ENCODE results near the gene SGMS2.
"Not testable (repeated sequence)": the region's sequence is repeated elsewhere in the genome, so short reads cannot be mapped to it uniquely, and the experiment has no call there.

Gene SGMS2

GRCh38 chr4:107906458-107907100 is 81.8 kb downstream of the SGMS2 start:
- no peak for DNase-seq (ENCODE audit: low read depth in 1 of 2, low spot score in 1 of 2)

- DNase-seq (ENCODE audit: low read depth in 1 of 2, low spot score in 1 of 2), result no peak
Measured at GRCh38 chr4:107908377-107908776, 83.6 kb downstream of the SGMS2 start.

- peak in 1 of 2 donors; percentile 55 for DNase-seq (ENCODE audit: low read depth in 1 of 2, low spot score in 1 of 2)
Measured at GRCh38 chr4:107913283-107913899, 88.7 kb downstream of the SGMS2 start.

GRCh38 chr4:107915220-107915619 is 90.5 kb downstream of the SGMS2 start:
- no peak for DNase-seq (ENCODE audit: low read depth in 1 of 2, low spot score in 1 of 2)

GRCh38 chr4:107916623-107917022 is 91.9 kb downstream of the SGMS2 start:
- DNase-seq (ENCODE audit: low read depth in 1 of 2, low spot score in 1 of 2), result no peak

GRCh38 chr4:107917500-107917899 is 92.8 kb downstream of the SGMS2 start:
- no peak for DNase-seq (ENCODE audit: low read depth in 1 of 2, low spot score in 1 of 2)

GRCh38 chr4:107922486-107923473 is 98.0 kb downstream of the SGMS2 start:
- no peak for DNase-seq (ENCODE audit: low read depth in 1 of 2, low spot score in 1 of 2)

GRCh38 chr4:107925713-107926112 is 101.0 kb downstream of the SGMS2 start:
- DNase-seq (ENCODE audit: low read depth in 1 of 2, low spot score in 1 of 2), result not testable (repeated sequence)

- DNase-seq (ENCODE audit: low read depth in 1 of 2, low spot score in 1 of 2), result not testable (repeated sequence)
Measured at GRCh38 chr4:107926875-107927274, 102.1 kb downstream of the SGMS2 start.

- peak; percentile 44 to 62 for DNase-seq (ENCODE audit: low read depth in 1 of 2, low spot score in 1 of 2)
Measured at GRCh38 chr4:107930821-107931774, 106.4 kb downstream of the SGMS2 start, which contains the start of gene CYP2U1. Gene CYP2U1 (plus strand): TSS chr4:107931549. CDS start chr4:107931644, 95 bp downstream.

GRCh38 chr4:107931775-107932321 is 107.1 kb downstream of the SGMS2 start:
- peak in 1 of 2 donors; percentile 3 for DNase-seq (ENCODE audit: low read depth in 1 of 2, low spot score in 1 of 2)

- no peak for DNase-seq (ENCODE audit: low read depth in 1 of 2, low spot score in 1 of 2)
Measured at GRCh38 chr4:107935246-107935645, 110.5 kb downstream of the SGMS2 start.

- DNase-seq (ENCODE audit: low read depth in 1 of 2, low spot score in 1 of 2), result no peak
Measured at GRCh38 chr4:107937040-107937439, 112.3 kb downstream of the SGMS2 start.

- no peak for DNase-seq (ENCODE audit: low read depth in 1 of 2, low spot score in 1 of 2)
Measured at GRCh38 chr4:107939307-107939706, 114.6 kb downstream of the SGMS2 start.

GRCh38 chr4:107945809-107946208 is 121.1 kb downstream of the SGMS2 start:
- DNase-seq (ENCODE audit: low read depth in 1 of 2, low spot score in 1 of 2), result no peak

GRCh38 chr4:107950746-107951540 is 126.2 kb downstream of the SGMS2 start:
- no peak for DNase-seq (ENCODE audit: low read depth in 1 of 2, low spot score in 1 of 2)

GRCh38 chr4:107951551-107951950 is 126.8 kb downstream of the SGMS2 start:
- DNase-seq (ENCODE audit: low read depth in 1 of 2, low spot score in 1 of 2), result no peak

GRCh38 chr4:107956011-107956410 is 131.3 kb downstream of the SGMS2 start:
- no peak for DNase-seq (ENCODE audit: low read depth in 1 of 2, low spot score in 1 of 2)
